Measurements from ENCODE around the gene BBS1. TPM values are rescaled to one million over a fixed set of nuclear protein-coding genes. Genes with fewer than 3 reads are reported as not detected.

BBS1 gene
- total RNA-seq, 1 donor from 2014 or later = 33.5 TPM

DNA sequence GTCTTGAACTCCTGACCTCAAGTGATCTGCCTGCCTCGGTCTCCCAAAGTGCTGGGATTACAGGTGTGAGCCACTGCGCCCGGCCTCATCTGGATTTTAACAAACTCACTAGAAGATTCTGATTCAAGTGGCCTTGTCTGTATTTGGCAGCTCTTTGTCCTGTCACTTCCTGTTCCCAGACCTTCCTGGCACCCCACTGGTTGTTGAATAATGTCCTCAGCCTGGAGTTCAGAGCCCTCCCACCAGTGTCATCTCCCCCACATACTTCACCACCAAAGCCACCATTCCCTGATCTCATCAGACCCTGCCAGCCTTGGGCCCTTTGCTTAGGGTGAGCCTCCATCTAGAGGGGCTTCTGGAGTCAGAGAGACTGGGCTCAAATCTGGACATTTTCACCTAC is 40.4 kb upstream of the BBS1 start:
- Histone ChIP-seq H3K27ac (no peak overlapping the region), H3K27me3 (no peaks in the 10 kb centered on the region), H3K4me1 (peaks cover 10% of the 10 kb centered on the region), H3K36me3 (peaks cover 7% of the 10 kb centered on the region), H3K4me3 (no peak overlapping the region), H3K9me3 (no peaks in the 10 kb centered on the region)
- TF ChIP-seq, protein P1, sequence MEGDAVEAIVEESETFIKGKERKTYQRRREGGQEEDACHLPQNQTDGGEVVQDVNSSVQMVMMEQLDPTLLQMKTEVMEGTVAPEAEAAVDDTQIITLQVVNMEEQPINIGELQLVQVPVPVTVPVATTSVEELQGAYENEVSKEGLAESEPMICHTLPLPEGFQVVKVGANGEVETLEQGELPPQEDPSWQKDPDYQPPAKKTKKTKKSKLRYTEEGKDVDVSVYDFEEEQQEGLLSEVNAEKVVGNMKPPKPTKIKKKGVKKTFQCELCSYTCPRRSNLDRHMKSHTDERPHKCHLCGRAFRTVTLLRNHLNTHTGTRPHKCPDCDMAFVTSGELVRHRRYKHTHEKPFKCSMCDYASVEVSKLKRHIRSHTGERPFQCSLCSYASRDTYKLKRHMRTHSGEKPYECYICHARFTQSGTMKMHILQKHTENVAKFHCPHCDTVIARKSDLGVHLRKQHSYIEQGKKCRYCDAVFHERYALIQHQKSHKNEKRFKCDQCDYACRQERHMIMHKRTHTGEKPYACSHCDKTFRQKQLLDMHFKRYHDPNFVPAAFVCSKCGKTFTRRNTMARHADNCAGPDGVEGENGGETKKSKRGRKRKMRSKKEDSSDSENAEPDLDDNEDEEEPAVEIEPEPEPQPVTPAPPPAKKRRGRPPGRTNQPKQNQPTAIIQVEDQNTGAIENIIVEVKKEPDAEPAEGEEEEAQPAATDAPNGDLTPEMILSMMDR (IDR thresholded peaks at IDR 0.05) = no peak
- ATAC-seq (no peak), DNase-seq (no peak)
- intact Hi-C loops (cut with DNase I) = no loop called here

DNA sequence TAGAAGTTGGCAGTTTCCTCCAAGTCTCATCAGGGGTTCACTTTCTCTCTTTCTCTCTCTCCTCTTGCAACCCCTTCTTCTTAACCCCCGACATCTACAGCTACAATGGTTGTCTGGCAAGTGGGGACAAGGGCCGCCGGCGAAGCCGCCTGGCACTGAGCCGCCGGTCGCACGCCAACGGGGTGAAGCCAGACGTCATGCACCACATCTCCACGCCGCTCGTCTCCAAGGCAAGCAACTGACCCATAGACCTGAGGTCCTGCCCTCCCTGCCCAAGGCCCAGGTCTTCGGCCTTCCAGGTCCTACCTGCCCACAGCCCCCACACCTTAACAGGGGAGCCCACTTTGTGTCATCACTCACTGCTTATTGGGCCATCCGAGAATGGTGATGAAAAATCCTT is 39.3 kb upstream of the BBS1 start:
- TF ChIP-seq, protein P1 (IDR thresholded peaks at IDR 0.05) = no peak
- DNase-seq (no peak), ATAC-seq (no peak)
- Histone ChIP-seq H3K9me3 (no peaks in the 10 kb centered on the region), H3K4me3 (no peak overlapping the region), H3K36me3 (peaks cover 7% of the 10 kb centered on the region), H3K27ac (no peak overlapping the region), H3K4me1 (peaks cover 10% of the 10 kb centered on the region), H3K27me3 (no peaks in the 10 kb centered on the region)
- intact Hi-C loops (cut with DNase I) = no loop called here

DNA sequence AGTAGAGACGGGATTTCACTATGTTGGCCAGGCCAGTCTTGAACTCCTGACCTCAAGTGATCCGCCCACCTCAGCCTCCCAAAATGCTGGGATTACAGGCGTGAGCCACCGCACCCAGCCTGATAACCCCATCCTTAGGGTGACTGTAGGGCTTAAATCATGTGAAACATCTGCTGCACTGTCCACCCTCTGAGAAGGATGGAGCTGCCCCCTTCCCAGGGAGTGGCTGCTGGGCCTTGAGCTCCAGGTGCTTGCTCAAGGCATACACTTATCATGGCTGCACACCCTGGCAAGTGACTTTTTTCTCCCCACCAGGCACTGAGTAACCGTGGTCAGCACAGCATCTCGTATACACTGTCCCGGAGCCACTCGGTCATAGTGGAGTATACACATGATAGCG is 38.4 kb upstream of the BBS1 start:
- intact Hi-C loops (cut with DNase I) = no loop called here
- H3K27ac ChIP-seq = no peak overlapping the region
- ATAC-seq = no peak

DNA sequence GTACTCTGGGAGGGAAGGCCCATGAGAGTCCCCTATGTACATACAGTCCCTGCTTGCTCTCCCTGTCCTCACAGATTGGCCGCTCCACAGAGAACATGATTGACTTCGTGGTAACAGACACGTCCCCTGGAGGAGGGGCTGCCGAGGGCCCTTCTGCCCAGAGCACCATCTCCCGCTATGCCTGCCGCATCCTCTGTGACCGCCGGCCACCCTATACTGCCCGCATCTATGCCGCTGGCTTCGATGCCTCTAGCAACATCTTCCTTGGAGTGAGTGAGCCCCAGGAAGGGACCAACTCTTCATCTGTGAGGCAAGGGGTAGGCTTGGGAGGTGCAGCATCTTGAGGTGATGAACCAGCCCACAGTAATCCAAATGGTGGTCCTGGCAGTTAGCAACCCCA is 37.3 kb upstream of the BBS1 start:
- TF ChIP-seq, protein P1 (IDR thresholded peaks at IDR 0.05) = no peak
- H3K27ac ChIP-seq = no peak overlapping the region
- peaks cover under 1% of the 10 kb centered on the region for H3K4me1 ChIP-seq
- peaks cover 7% of the 10 kb centered on the region for H3K36me3 ChIP-seq
- DNase-seq (no peak), ATAC-seq (no peak)
- H3K9me3 ChIP-seq = no peaks in the 10 kb centered on the region
- intact Hi-C loops (cut with DNase I) = no loop called here
- no peaks in the 10 kb centered on the region for H3K27me3 ChIP-seq
- H3K4me3 ChIP-seq = no peak overlapping the region

More for the DNA sequence above, 38.4 kb upstream of the BBS1 start:
- no peak overlapping the region for H3K4me3 ChIP-seq
- DNase-seq = no peak
- no peaks in the 10 kb centered on the region for H3K9me3 ChIP-seq
- H3K36me3 ChIP-seq = peaks cover 7% of the 10 kb centered on the region
- TF ChIP-seq, protein P1 (IDR thresholded peaks at IDR 0.05) = no peak
- peaks cover 10% of the 10 kb centered on the region for H3K4me1 ChIP-seq
- H3K27me3 ChIP-seq = no peaks in the 10 kb centered on the region

DNA sequence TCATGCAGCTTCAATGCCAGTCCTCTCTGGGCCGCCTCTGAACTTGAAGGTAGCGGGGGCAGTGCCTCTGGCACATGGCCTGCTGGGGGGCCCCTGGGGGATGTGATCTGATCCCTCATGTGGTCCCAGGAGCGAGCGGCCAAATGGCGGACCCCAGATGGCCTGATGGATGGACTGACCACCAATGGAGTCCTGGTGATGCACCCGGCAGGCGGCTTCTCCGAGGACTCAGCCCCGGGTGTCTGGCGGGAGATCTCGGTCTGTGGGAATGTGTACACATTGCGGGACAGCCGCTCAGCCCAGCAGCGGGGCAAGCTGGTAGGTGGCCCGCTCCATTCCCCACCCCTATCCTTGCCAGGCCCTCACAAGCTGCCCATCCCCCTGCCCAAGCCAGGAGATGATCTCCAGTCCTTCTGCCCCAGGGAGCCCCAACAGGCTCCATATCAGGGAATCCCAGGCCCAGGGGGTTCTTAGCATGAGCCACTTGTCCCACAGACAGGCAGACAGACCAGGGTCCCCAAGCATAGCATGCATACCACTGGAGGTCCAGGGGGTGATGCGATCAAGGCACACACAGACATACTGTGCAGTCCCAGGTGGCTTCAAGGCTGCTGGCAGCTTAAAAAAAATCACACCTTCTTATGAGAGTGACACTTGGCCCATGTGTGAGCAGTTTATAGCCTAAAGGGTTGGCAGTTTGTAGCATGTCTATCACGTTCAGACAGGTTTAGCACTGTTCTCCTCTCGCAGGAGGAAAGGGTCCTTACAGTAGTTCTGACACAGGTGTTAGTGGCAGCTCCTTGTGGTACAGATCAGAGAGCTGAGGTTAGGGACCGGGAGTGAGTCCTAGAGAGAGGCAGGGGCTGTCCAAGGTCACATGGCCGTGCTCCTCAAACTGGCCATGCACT is 36.6 kb upstream of the BBS1 start:
- TF ChIP-seq, protein P1 (IDR thresholded peaks at IDR 0.05) = no peak

More for the DNA sequence above, 36.6 kb upstream of the BBS1 start:
- H3K36me3 ChIP-seq = peaks cover 7% of the 10 kb centered on the region
- no peak overlapping the region for H3K27ac ChIP-seq
- DNase-seq (no peak), ATAC-seq (no peak)
- no peaks in the 10 kb centered on the region for H3K9me3 ChIP-seq
- H3K27me3 ChIP-seq = no peaks in the 10 kb centered on the region
- H3K4me3 ChIP-seq = no peak overlapping the region
- intact Hi-C loops (cut with DNase I) = no loop called here
- peaks cover 5% of the 10 kb centered on the region for H3K4me1 ChIP-seq
